ENCODE measurements around the gene ELFN2.

ELFN2 gene

GRCh38 chr22:37334859-37335805 is 92.1 kb downstream of the ELFN2 start (continued):
- no peak for TF ChIP-seq TCF7L2 (IDR thresholded peaks at IDR 0.05; ENCODE audit: borderline replicate concordance, low read depth, low read length)
- TF ChIP-seq ZNF747 (tag by site-specific recombination; IDR thresholded peaks at IDR 0.05), result no peak
- peak; percentile 20; the same call in 1 of the 2 replicates for TF ChIP-seq ZNF423 (tag by site-specific recombination; IDR thresholded peaks at IDR 0.05)
- TF ChIP-seq SP2 (tag by site-specific recombination; IDR thresholded peaks at IDR 0.05), result 0 out of 2 replicates have a peak, but pooled peaks have one; percentile 16
- TF ChIP-seq ZNF791 (tag by site-specific recombination; IDR thresholded peaks at IDR 0.05), result no peak
- TF ChIP-seq ZNF132 (tag by site-specific recombination; IDR thresholded peaks at IDR 0.05; ENCODE audit: borderline replicate concordance), result no peak

- no peak overlapping the region for H3K27ac ChIP-seq (ENCODE audit: extremely low read depth, low read depth, low read length)
- TF ChIP-seq ZIC2 (tag by site-specific recombination; IDR thresholded peaks at IDR 0.05) (peak; percentile 20; the same call in 1 of the 2 replicates), ZNF26 (tag by site-specific recombination; IDR thresholded peaks at IDR 0.05) (no peak), INSM2 (tag by site-specific recombination; IDR thresholded peaks at IDR 0.05) (no peak), ZNF501 (tag by site-specific recombination; IDR thresholded peaks at IDR 0.05) (no peak), ZBTB49 (tag by site-specific recombination; IDR thresholded peaks at IDR 0.05; ENCODE audit: low read depth) (no peak), ZNF132 (tag by site-specific recombination; IDR thresholded peaks at IDR 0.05; ENCODE audit: borderline replicate concordance) (no peak), ZNF394 (tag by site-specific recombination; IDR thresholded peaks at IDR 0.05; ENCODE audit: borderline replicate concordance) (peak; percentile 22; the same call in 1 of the 2 replicates), GLIS1 (tag by site-specific recombination; IDR thresholded peaks at IDR 0.05) (peak; percentile 23; the same call in 1 of the 2 replicates), ZNF704 (tag by site-specific recombination; IDR thresholded peaks at IDR 0.05) (no peak), ZNF146 (tag by site-specific recombination; IDR thresholded peaks at IDR 0.05) (no peak), ZBTB8A (tag by site-specific recombination; IDR thresholded peaks at IDR 0.05) (no peak), CTCF (tag by site-specific recombination; IDR thresholded peaks at IDR 0.05) (no peak)
- no peak overlapping the region for H3K4me3 ChIP-seq (ENCODE audit: low read depth, low read length)
- H3K4me1 ChIP-seq (ENCODE audit: control insufficient read depth, insufficient read depth, low read length), result 0 out of 2 replicates have a peak, but pooled peaks cover 3% of the 10 kb centered on the region
- H3K9me3 ChIP-seq (ENCODE audit: control insufficient read depth, insufficient read depth, low read depth, low read length), result no peaks in the 10 kb centered on the region
- POLR2A ChIA-PET, result no interaction called here
- CTCF ChIA-PET, result interaction anchor here (0.6 to 5.6 kb wide), 5 partner anchors 18 to 338 kb away, joined by 3 to 57 read pairs (median 11); no protein-coding TSS in a partner anchor
- no peaks in the 10 kb centered on the region for H3K36me3 ChIP-seq (ENCODE audit: control insufficient read depth in 2 of 2, insufficient read depth in 1 of 2, low read length in 2 of 2)
Measured at GRCh38 chr22:37334461-37334858, 92.8 kb downstream of the ELFN2 start.
